ENCODE results near the gene SEMA6C.

Gene SEMA6C

GRCh38 chr1:151137789-151138188, 8.6 kb downstream of the SEMA6C start:
- H3K9me2 ChIP-seq (replicated peaks; ENCODE audit: low read depth, low read length) = no peaks in the 10 kb centered on the region
- H3K4me3 ChIP-seq (ENCODE audit: low read length, poor library complexity, severe bottlenecking) = no peak overlapping the region
- no peaks in the 10 kb centered on the region for H3K4me1 ChIP-seq (ENCODE audit: insufficient read depth, low read length, poor library complexity, severe bottlenecking)
- H3K79me2 ChIP-seq (ENCODE audit: insufficient read depth, low read length) = no peaks in the 10 kb centered on the region
- H3K27me3 ChIP-seq (ENCODE audit: insufficient read depth, low read length, poor library complexity, severe bottlenecking) = no peaks in the 10 kb centered on the region
- H3K4me2 ChIP-seq (ENCODE audit: low read depth, low read length, poor library complexity, severe bottlenecking) = no peak overlapping the region
- H3K36me3 ChIP-seq (ENCODE audit: insufficient read depth, low read length) = no peaks in the 10 kb centered on the region
- TF ChIP-seq CTCF (conservative IDR thresholded peaks at IDR 0.05; ENCODE audit: low read length) (no peak), EZH2phosphoT487 (IDR thresholded peaks at IDR 0.05; ENCODE audit: borderline replicate concordance) (no peak)
- H3K9me3 ChIP-seq (ENCODE audit: insufficient read depth, low read depth, low read length) = no peaks in the 10 kb centered on the region
- no peak overlapping the region for H3K9ac ChIP-seq (ENCODE audit: low read depth, low read length, poor library complexity, severe bottlenecking)
- no peak overlapping the region for H2AFZ ChIP-seq (ENCODE audit: low read length)
- H3F3A ChIP-seq (ENCODE audit: low read depth) = no peaks in the 10 kb centered on the region
- H4K20me1 ChIP-seq (ENCODE audit: insufficient read depth, low read length, poor library complexity, severe bottlenecking) = no peaks in the 10 kb centered on the region

GRCh38 chr1:151135433-151136385, 10.7 kb downstream of the SEMA6C start:
- Histone ChIP-seq H4K20me1 (ENCODE audit: insufficient read depth, low read length, poor library complexity, severe bottlenecking) (no peaks in the 10 kb centered on the region), H3K9ac (ENCODE audit: low read depth, low read length, poor library complexity, severe bottlenecking) (no peak overlapping the region), H3K9me2 (replicated peaks; ENCODE audit: low read depth, low read length) (no peaks in the 10 kb centered on the region), H3K4me2 (ENCODE audit: low read depth, low read length, poor library complexity, severe bottlenecking) (no peak overlapping the region), H3F3A (ENCODE audit: low read depth) (no peaks in the 10 kb centered on the region), H3K27me3 (ENCODE audit: insufficient read depth, low read length, poor library complexity, severe bottlenecking) (no peaks in the 10 kb centered on the region), H3K4me1 (ENCODE audit: insufficient read depth, low read length, poor library complexity, severe bottlenecking) (no peaks in the 10 kb centered on the region), H2AFZ (ENCODE audit: low read length) (no peak overlapping the region), H3K79me2 (ENCODE audit: insufficient read depth, low read length) (no peaks in the 10 kb centered on the region), H3K36me3 (ENCODE audit: insufficient read depth, low read length) (no peaks in the 10 kb centered on the region), H3K9me3 (ENCODE audit: insufficient read depth, low read depth, low read length) (no peaks in the 10 kb centered on the region), H3K4me3 (ENCODE audit: low read length, poor library complexity, severe bottlenecking) (no peak overlapping the region)
- TF ChIP-seq CTCF (conservative IDR thresholded peaks at IDR 0.05; ENCODE audit: low read length) = peak; percentile 53
- no peak for TF ChIP-seq EZH2phosphoT487 (IDR thresholded peaks at IDR 0.05; ENCODE audit: borderline replicate concordance)

- Histone ChIP-seq H4K20me1 (ENCODE audit: insufficient read depth, low read length, poor library complexity, severe bottlenecking) (no peaks in the 10 kb centered on the region), H3K4me2 (ENCODE audit: low read depth, low read length, poor library complexity, severe bottlenecking) (no peak overlapping the region), H3K9ac (ENCODE audit: low read depth, low read length, poor library complexity, severe bottlenecking) (no peak overlapping the region), H3K4me3 (ENCODE audit: low read length, poor library complexity, severe bottlenecking) (no peak overlapping the region), H3K36me3 (ENCODE audit: insufficient read depth, low read length) (no peaks in the 10 kb centered on the region), H3K79me2 (ENCODE audit: insufficient read depth, low read length) (no peaks in the 10 kb centered on the region), H3K9me2 (replicated peaks; ENCODE audit: low read depth, low read length) (no peaks in the 10 kb centered on the region), H3F3A (ENCODE audit: low read depth) (no peaks in the 10 kb centered on the region), H3K27me3 (ENCODE audit: insufficient read depth, low read length, poor library complexity, severe bottlenecking) (no peaks in the 10 kb centered on the region), H3K4me1 (ENCODE audit: insufficient read depth, low read length, poor library complexity, severe bottlenecking) (no peaks in the 10 kb centered on the region), H2AFZ (ENCODE audit: low read length) (no peak overlapping the region), H3K9me3 (ENCODE audit: insufficient read depth, low read depth, low read length) (no peaks in the 10 kb centered on the region)
- TF ChIP-seq CTCF (conservative IDR thresholded peaks at IDR 0.05; ENCODE audit: low read length) (no peak), EZH2phosphoT487 (IDR thresholded peaks at IDR 0.05; ENCODE audit: borderline replicate concordance) (no peak)
Measured at GRCh38 chr1:151134991-151135390, 11.4 kb downstream of the SEMA6C start.

All from Loucy (cell line).